GM13977 (cell line): ENCODE data around the gene MAPKAP1.

ENCODE experiments used
- DNase-seq: peaks from one replicate; pipeline ENCODE4 v3.0.0; 2012; ENCODE audit warnings: low spot score
- CTCF ChIP-seq: IDR thresholded peaks from 2 replicates; pipeline ENCODE4 v1.5.1; 2012; ENCODE audit warnings: mild to moderate bottlenecking, control low read depth; ENCODE audit not compliant: insufficient read depth; ENCODE audit errors: extremely low read depth, missing control alignments
- in situ Hi-C: fragments of 300-500 bp; cut with MboI; formaldehyde crosslinking; loops from one replicate; pipeline ENCODE4 v1.12.0; 2022; ENCODE audit warnings: low sequenced_read_pairs, low pct_unique_long_range_greater_than_20kb, mixed read lengths, inconsistent platforms; ENCODE audit not compliant: unreplicated experiment

Gene MAPKAP1

GRCh38 chr9:125493881-125494652 lies 212.9 kb downstream of the MAPKAP1 start:
- DNase-seq = no peak
- no peak for TF ChIP-seq CTCF

GRCh38 chr9:125493384-125493783 lies 213.6 kb downstream of the MAPKAP1 start:
- no peak for DNase-seq
- in situ Hi-C loops = no loop called here
- TF ChIP-seq CTCF = no peak

More at GRCh38 chr9:125493881-125494652, 212.9 kb downstream of the MAPKAP1 start:
- in situ Hi-C loops = no loop called here

GRCh38 chr9:125492719-125493118 lies 214.3 kb downstream of the MAPKAP1 start:
- TF ChIP-seq CTCF = no peak

GRCh38 chr9:125487842-125488241 lies 219.2 kb downstream of the MAPKAP1 start:
- no peak for DNase-seq
- in situ Hi-C loops = no loop called here
- TF ChIP-seq CTCF = no peak

More at GRCh38 chr9:125492719-125493118, 214.3 kb downstream of the MAPKAP1 start:
- DNase-seq = no peak
- in situ Hi-C loops = no loop called here

- no peak for TF ChIP-seq CTCF
- in situ Hi-C loops = no loop called here
- no peak for DNase-seq
Measured at GRCh38 chr9:125486576-125486975, 220.4 kb downstream of the MAPKAP1 start.

GRCh38 chr9:125486152-125486508 lies 220.9 kb downstream of the MAPKAP1 start:
- no peak for DNase-seq
- in situ Hi-C loops = no loop called here

More at GRCh38 chr9:125486152-125486508, 220.9 kb downstream of the MAPKAP1 start:
- peak; percentile 2 for TF ChIP-seq CTCF
